H1 (cell line): ENCODE data around the gene PPP2R3A. TPM values are rescaled to one million over a fixed set of nuclear protein-coding genes. Genes with fewer than 3 reads are reported as not detected.

Experiments
- CTCF ChIA-PET: fragments of 300-600 bp; sonication (Branson Sonifier 250); formaldehyde crosslinking; loops from one replicate; lab custom pipeline; 2021; ENCODE audit not compliant: partially characterized antibody; lab: Charles Lee
- POLR2A ChIA-PET: fragments of 300-600 bp; sonication (Branson Sonifier 250); formaldehyde crosslinking; loops from one replicate; lab custom pipeline; 2021; ENCODE audit warnings: inconsistent platforms; ENCODE audit not compliant: partially characterized antibody; lab: Charles Lee
- DNase-seq, 2 experiments: peaks; one replicate each; pipeline versions ENCODE4 v3.0.0 to v3.0.0-alpha.2; 2010 to 2022; ENCODE audit warnings: low spot score in 2 of 2, low read depth in 1 of 2, mixed read lengths in 1 of 2
- FAIRE-seq: peaks from 2 replicates; lab custom pipeline; 2011; peaks lifted over from hg19 to GRCh38; lab: Jason Lieb, UNC
- H2AFZ ChIP-seq: 2 replicates; pipeline ENCODE4 v1.8.1; 2012; ENCODE audit warnings: low read length, inconsistent platforms
- H2AK5ac ChIP-seq: 2 replicates; pipeline ENCODE4 v1.6.1; 2013; ENCODE audit warnings: low read depth, low read length
- H2BK120ac ChIP-seq: replicated peaks from 2 replicates; pipeline ENCODE3; 2013; ENCODE audit warnings: low read depth, low read length, inconsistent platforms
- H2BK12ac ChIP-seq: 2 replicates; pipeline ENCODE4 v1.6.1; 2013; ENCODE audit warnings: low read depth, low read length
- H2BK15ac ChIP-seq: 2 replicates; pipeline ENCODE4 v1.6.1; 2013; ENCODE audit warnings: low read length
- H2BK20ac ChIP-seq: 2 replicates; pipeline ENCODE4 v1.6.1; 2013; ENCODE audit warnings: low read length
- H2BK5ac ChIP-seq: 2 replicates; pipeline ENCODE4 v1.6.1; 2013; ENCODE audit warnings: low read depth, low read length
- H3K14ac ChIP-seq: 2 replicates; pipeline ENCODE4 v1.6.1; 2013; ENCODE audit warnings: inconsistent platforms; ENCODE audit not compliant: insufficient read length
- H3K18ac ChIP-seq: 2 replicates; pipeline ENCODE4 v1.6.1; 2013; ENCODE audit warnings: low read length; ENCODE audit errors: extremely low read depth
- H3K23ac ChIP-seq: 2 replicates; pipeline ENCODE4 v1.6.1; 2013; ENCODE audit warnings: inconsistent platforms; ENCODE audit not compliant: insufficient read length
- H3K23me2 ChIP-seq: 2 replicates; pipeline ENCODE4 v1.6.1; 2013; ENCODE audit warnings: low read depth, low read length
- H3K27ac ChIP-seq: 2 replicates; pipeline ENCODE4 v1.6.1; 2011; ENCODE audit warnings: low read depth, low read length, inconsistent platforms
- H3K27me3 ChIP-seq, 4 experiments: replicated peaks in 1 of 4; 1 replicate in 1 of 4; 2 replicates in 3 of 4; pipeline versions ENCODE4 v1.6.1 to v1.8.1; 2011 to 2013; ENCODE audit warnings: low read length in 3 of 4, mild to moderate bottlenecking in 3 of 4, inconsistent platforms in 2 of 4, mixed read lengths in 2 of 4, moderate library complexity in 1 of 4; ENCODE audit not compliant: control insufficient read depth in 3 of 4, insufficient read depth in 3 of 4; ENCODE audit errors: extremely low read depth in 1 of 4
- H3K36me3 ChIP-seq, 4 experiments: 2 replicates each; pipeline versions ENCODE4 v1.6.1 to v1.8.1; 2011 to 2013; ENCODE audit warnings: mild to moderate bottlenecking in 4 of 4, low read length in 3 of 4, moderate library complexity in 2 of 4, control low read depth in 1 of 4, inconsistent platforms in 1 of 4; ENCODE audit not compliant: insufficient read depth in 4 of 4, control insufficient read depth in 2 of 4
- H3K4ac ChIP-seq: replicated peaks from 2 replicates; pipeline ENCODE3; 2013; ENCODE audit warnings: low read length, low read depth, mixed read lengths, inconsistent platforms; ENCODE audit not compliant: insufficient read length
- H3K4me1 ChIP-seq, 4 experiments: replicated peaks in 1 of 4; 1 replicate in 1 of 4; 2 replicates in 3 of 4; pipeline versions ENCODE4 v1.6.1 to v1.8.1; 2011 to 2013; ENCODE audit warnings: low read length in 3 of 4, inconsistent platforms in 2 of 4, mixed read lengths in 1 of 4; ENCODE audit not compliant: insufficient read depth in 4 of 4, control insufficient read depth in 3 of 4
- H3K4me2 ChIP-seq, 2 experiments: 2 replicates each; pipeline versions ENCODE4 v1.6.1 to v1.8.1; 2011 to 2013; ENCODE audit warnings: low read depth in 2 of 2, low read length in 2 of 2, control low read depth in 1 of 2, inconsistent platforms in 1 of 2, mild to moderate bottlenecking in 1 of 2; ENCODE audit not compliant: insufficient read depth in 1 of 2
- H3K4me3 ChIP-seq, 4 experiments: fragments of 200-600, 300-600 bp in 1 of 4; sonication (generic), shearing (Covaris generic), sonication (Bioruptor Twin) in 1 of 4; 2 replicates each; pipeline versions ENCODE4 v1.5.1 to v1.8.1; 2011 to 2016; ENCODE audit warnings: low read length in 4 of 4, low read depth in 3 of 4, control low read depth in 2 of 4, inconsistent platforms in 2 of 4, mild to moderate bottlenecking in 2 of 4, mixed read lengths in 1 of 4, moderate library complexity in 1 of 4; ENCODE audit not compliant: insufficient read depth in 2 of 4; ENCODE audit errors: extremely low read depth in 1 of 4
- H3K56ac ChIP-seq: replicated peaks from 2 replicates; pipeline ENCODE3; 2013; ENCODE audit warnings: low read depth, mild to moderate bottlenecking, mixed read lengths, low read length, inconsistent platforms; ENCODE audit not compliant: insufficient read length
- H3K79me1 ChIP-seq: 2 replicates; pipeline ENCODE4 v1.6.1; 2013; ENCODE audit warnings: low read depth, low read length, control low read depth
- H3K79me2 ChIP-seq, 2 experiments: 2 replicates each; pipeline versions ENCODE4 v1.6.1 to v1.8.1; 2012 to 2013; ENCODE audit warnings: low read length in 2 of 2, mild to moderate bottlenecking in 2 of 2, inconsistent platforms in 1 of 2; ENCODE audit not compliant: insufficient read depth in 2 of 2, control insufficient read depth in 1 of 2
- H3K9ac ChIP-seq, 4 experiments: replicated peaks in 1 of 4; 1 replicate in 1 of 4; 2 replicates in 3 of 4; pipeline versions ENCODE4 v1.6.1 to v1.8.1; 2011 to 2013; ENCODE audit warnings: low read depth in 3 of 4, low read length in 3 of 4, control low read depth in 2 of 4, mild to moderate bottlenecking in 2 of 4, moderate library complexity in 2 of 4, inconsistent platforms in 1 of 4; ENCODE audit errors: extremely low read depth in 1 of 4
- H3K9me3 ChIP-seq, 2 experiments: 2 replicates each; pipeline versions ENCODE4 v1.6.1 to v1.8.1; 2012 to 2013; ENCODE audit warnings: mild to moderate bottlenecking in 2 of 2, moderate library complexity in 2 of 2, control low read depth in 1 of 2, inconsistent platforms in 1 of 2, low read depth in 1 of 2, low read length in 1 of 2, mixed read lengths in 1 of 2; ENCODE audit not compliant: insufficient read depth in 2 of 2
- H4K20me1 ChIP-seq, 2 experiments: replicated peaks in 1 of 2; 2 replicates each; pipeline versions ENCODE3 to v1.8.1; 2011 to 2013; ENCODE audit warnings: inconsistent platforms in 2 of 2, low read length in 2 of 2, mild to moderate bottlenecking in 1 of 2; ENCODE audit not compliant: insufficient read depth in 2 of 2, control insufficient read depth in 1 of 2
- H4K5ac ChIP-seq: 2 replicates; pipeline ENCODE4 v1.6.1; 2013; ENCODE audit warnings: low read length, low read depth, mixed read lengths, inconsistent platforms; ENCODE audit not compliant: insufficient read length
- H4K8ac ChIP-seq: 2 replicates; pipeline ENCODE4 v1.8.0; 2013; ENCODE audit warnings: mild to moderate bottlenecking, moderate library complexity, low read length, inconsistent platforms; ENCODE audit not compliant: insufficient read depth; ENCODE audit errors: extremely low read depth
- H4K91ac ChIP-seq: replicated peaks from 2 replicates; pipeline ENCODE3; 2013; ENCODE audit warnings: low read length, mixed read lengths, inconsistent platforms; ENCODE audit not compliant: insufficient read length
- ATF2 ChIP-seq: IDR thresholded peaks from 2 replicates; pipeline ENCODE4 v1.6.1; 2012; ENCODE audit warnings: low read length, inconsistent platforms
- CBX5 ChIP-seq: fragments of 300-800, 300-1000 bp; sonication (generic); IDR thresholded peaks from 2 replicates; pipeline ENCODE4 v1.7.1; 2016; ENCODE audit warnings: antibody characterized with exemption, low read length, low read depth
- CTCF ChIP-seq, 3 experiments: IDR thresholded peaks; 1 replicate in 2 of 3; 2 replicates in 1 of 3; pipeline versions ENCODE4 v1.5.1 to v1.6.1; 2011; ENCODE audit warnings: low read length in 3 of 3, mild to moderate bottlenecking in 3 of 3, inconsistent platforms in 2 of 3, low read depth in 1 of 3, moderate library complexity in 1 of 3; ENCODE audit not compliant: insufficient read depth in 1 of 3; ENCODE audit errors: control extremely low read depth in 1 of 3
- JUND ChIP-seq: IDR thresholded peaks from 2 replicates; pipeline ENCODE4 v1.6.1; 2011; ENCODE audit warnings: mild to moderate bottlenecking, improper control_type of control experiment, low read length
- RXRA ChIP-seq: IDR thresholded peaks from 2 replicates; pipeline ENCODE4 v1.6.1; 2011; ENCODE audit warnings: low read depth, mild to moderate bottlenecking, low read length, moderate library complexity; ENCODE audit not compliant: insufficient read depth
- SP2 ChIP-seq: IDR thresholded peaks from 2 replicates; pipeline ENCODE4 v1.6.1; 2012; ENCODE audit warnings: mild to moderate bottlenecking, low read length, inconsistent platforms
- TBP ChIP-seq: IDR thresholded peaks from 2 replicates; pipeline ENCODE4 v1.6.1; 2011; ENCODE audit warnings: low read depth, low read length, improper control_type of control experiment
- TEAD4 ChIP-seq: IDR thresholded peaks from 2 replicates; pipeline ENCODE4 v1.6.1; 2012; ENCODE audit warnings: low read depth, low read length, inconsistent platforms, mixed read lengths
- YY1 ChIP-seq: IDR thresholded peaks from 2 replicates; pipeline ENCODE4 v1.6.1; 2011; ENCODE audit warnings: low read depth, mild to moderate bottlenecking, low read length
- WGBS, 2 experiments: shearing (Covaris generic) in 1 of 2; methylation state at CpG; one replicate each; pipeline versions ENCODE4 v1.1.6 to v1.1.7; 2013 to 2015; ENCODE audit warnings: low lambda C conversion rate in 2 of 2, mixed read lengths in 2 of 2, inconsistent platforms in 1 of 2, low coverage in 1 of 2, missing lambda C conversion rate in 1 of 2; ENCODE audit not compliant: insufficient replicate concordance in 2 of 2, insufficient coverage in 1 of 2, insufficient read length in 1 of 2; ENCODE audit errors: extremely low coverage in 1 of 2, missing lambda C conversion rate in 1 of 2; 5-methylcytosine and 5-hydroxymethylcytosine counted together
- polyA plus RNA-seq, 7 experiments: library from polyadenylated mRNA; depleted of rRNA in 3 of 7; stranded (reverse) in 5 of 7; unstranded in 2 of 7; fragments of >200 nt in 5 of 7; fragments of 200-250 nt in 2 of 7; gene quantifications; 1 replicate in 5 of 7; 2 replicates in 1 of 7; 4 replicates in 1 of 7; pipeline versions ENCODE4 v1.2.1 to v1.2.3, GENCODE V29; 2011 to 2013; ENCODE audit warnings: missing spikeins in 2 of 7, mixed read lengths in 2 of 7
- total RNA-seq: library from RNA; stranded (reverse); fragmentation: NEBNext Ultra II Directional; extraction: Animal tissue kit (Norgen Biotek cat#: 25700); gene quantifications from 2 replicates; pipeline ENCODE4 v1.2.1, GENCODE V29; 2021

Gene PPP2R3A
- total and polyA plus RNA-seq, 2 of the 8 experiments (the other 6 are each of a cell fraction or from before 2014, with no cell fraction given) = 4.1 to 15.2 TPM

DNA sequence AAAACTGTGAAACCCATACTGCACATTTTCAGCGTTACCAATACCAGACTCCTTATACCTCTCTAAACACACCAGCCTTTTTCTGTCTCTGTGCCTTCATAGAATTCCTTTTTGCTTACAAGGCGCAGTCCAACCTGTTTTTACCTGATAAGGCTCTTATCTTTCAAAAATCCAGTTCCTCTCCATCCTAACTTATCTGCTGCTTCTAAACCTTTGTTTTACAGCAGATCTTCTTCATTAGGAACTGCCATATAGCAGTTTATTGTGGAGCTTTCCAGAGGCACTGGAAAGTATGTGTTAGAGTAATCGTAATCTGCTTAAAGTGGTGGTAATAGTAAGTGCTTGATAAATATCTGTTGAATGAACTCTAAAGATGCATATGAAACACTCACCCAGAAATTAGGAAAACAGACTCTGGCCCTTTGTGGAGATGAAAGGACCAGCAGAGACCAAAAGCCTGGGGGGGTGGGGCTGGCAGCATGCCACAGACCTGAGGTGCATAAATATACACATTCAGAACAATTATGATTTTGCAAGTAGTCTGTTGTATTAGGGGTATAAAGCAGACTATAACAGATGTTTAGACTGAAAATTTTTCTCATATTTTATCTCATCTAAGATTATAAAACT is 29.3 kb downstream of the PPP2R3A start:
- H4K91ac ChIP-seq = no peak overlapping the region
- DNase-seq (no peak), FAIRE-seq (no peak)
- no peak overlapping the region for H2BK15ac ChIP-seq
- no peak overlapping the region for H4K8ac ChIP-seq
- ChIA-PET CTCF (interaction anchor here (1.0 kb wide), 1 partner anchor 14 kb away, joined by 3 read pairs; no protein-coding TSS in a partner anchor), POLR2A (no interaction called here)
- no peak overlapping the region for H3K18ac ChIP-seq
- WGBS, 2 experiments = 81% methylated on average over 3 of the region's 3 CpGs; no CpG with 5 or more reads in 1 of the 2 experiments
- H3K23me2 ChIP-seq = no peaks in the 10 kb centered on the region
- no peak overlapping the region for H4K5ac ChIP-seq
- no peak for TF ChIP-seq CTCF (IDR thresholded peaks at IDR 0.05; ENCODE audit: control extremely low read depth in 1 of 3, insufficient read depth in 1 of 3, low read depth in 1 of 3, low read length in 3 of 3)
- no peak for TF ChIP-seq TEAD4
- TF ChIP-seq SP2 = no peak
- TF ChIP-seq TBP = no peak
- no peak for TF ChIP-seq RXRA
- no peak for TF ChIP-seq YY1
- TF ChIP-seq JUND = no peak
- TF ChIP-seq ATF2 = no peak
- no peak for TF ChIP-seq CBX5
- H2BK5ac ChIP-seq = no peak overlapping the region
- H3K4me1 ChIP-seq = peaks cover 0 to 3% (median 0%) of the 10 kb centered on the region in 4 experiments; a peak in 5 of 7 replicates
- no peak overlapping the region for H3K56ac ChIP-seq
- no peak overlapping the region for H3K4ac ChIP-seq
- no peak overlapping the region for H2BK12ac ChIP-seq
- H2AK5ac ChIP-seq = no peak overlapping the region
- no peak overlapping the region for H2BK20ac ChIP-seq
- no peak overlapping the region for H2BK120ac ChIP-seq
- peaks cover 0 to 2% of the 10 kb centered on the region in 2 experiments for H4K20me1 ChIP-seq
- no peaks in the 10 kb centered on the region; a peak in 1 of 8 replicates for H3K36me3 ChIP-seq
- H3K27me3 ChIP-seq = peaks cover 0 to 1% (median 0%) of the 10 kb centered on the region in 4 experiments; a peak in 1 of 7 replicates
- H2AFZ ChIP-seq = no peak overlapping the region
- no peak overlapping the region for H3K4me2 ChIP-seq
- H3K79me2 ChIP-seq = peaks cover 0 to 8% of the 10 kb centered on the region in 2 experiments; a peak in 1 of 4 replicates
- H3K27ac ChIP-seq = no peak overlapping the region
- no peak overlapping the region for H3K4me3 ChIP-seq
- H3K9me3 ChIP-seq = no peaks in the 10 kb centered on the region
- no peak overlapping the region for H3K23ac ChIP-seq
- H3K14ac ChIP-seq = no peak overlapping the region
- no peaks in the 10 kb centered on the region for H3K79me1 ChIP-seq
- no peak overlapping the region for H3K9ac ChIP-seq
